NT2/D1 (cell line): ENCODE measurements around the gene PCYT2.

Experiments used
- SUZ12 ChIP-seq: IDR thresholded peaks from 2 replicates; pipeline ENCODE4 v1.6.1; 2011; ENCODE audit not compliant: insufficient read length, insufficient read depth; ENCODE audit errors: extremely low read depth
- YY1 ChIP-seq: IDR thresholded peaks from 2 replicates; pipeline ENCODE4 v1.6.1; 2011; ENCODE audit not compliant: insufficient read length, insufficient read depth
- ZNF274 ChIP-seq: IDR thresholded peaks from 2 replicates; pipeline ENCODE4 v1.6.1; 2011; ENCODE audit warnings: mild to moderate bottlenecking, low read depth, low read length

DNA sequence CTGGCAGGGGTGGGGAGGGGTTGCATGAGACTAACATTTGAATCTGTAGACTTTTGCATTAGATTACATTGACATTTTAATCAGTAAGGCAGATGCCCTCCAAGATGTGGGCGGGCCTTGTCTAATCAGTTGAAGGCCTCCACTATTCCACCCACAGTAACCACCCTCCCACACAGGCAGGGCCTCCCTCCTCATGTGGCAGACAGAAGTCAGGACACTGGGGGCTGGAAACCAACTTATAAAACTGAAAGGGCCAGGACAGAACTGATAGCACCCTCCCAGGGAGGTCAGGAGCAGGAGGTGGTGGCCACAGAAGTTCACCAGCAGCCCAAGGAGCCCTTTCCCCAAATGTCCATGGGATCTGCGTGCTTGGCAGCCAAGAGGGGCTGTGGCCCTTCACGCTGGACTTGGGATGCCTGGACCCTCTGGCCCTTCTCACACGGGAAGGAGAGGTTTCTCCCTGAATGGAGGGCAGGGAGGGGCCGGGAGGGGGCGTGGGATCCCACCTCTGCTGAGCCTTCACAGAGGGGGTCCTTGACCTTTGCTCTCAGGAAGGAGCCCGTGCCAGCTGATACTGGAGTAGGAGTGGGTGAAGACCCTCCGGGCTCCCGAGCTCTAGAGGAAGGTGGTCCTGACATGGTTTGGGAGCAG lies 21.3 kb upstream of the PCYT2 start:
- TF ChIP-seq ZNF274 (no peak), YY1 (no peak), SUZ12 (no peak)
